Nephron (organoid): ENCODE measurements around the gene ORAI1.
"Not testable (repeated sequence)": the region's sequence is repeated elsewhere in the genome, so short reads cannot be mapped to it uniquely, and the experiment has no call there.

Experiments
- H3K27ac Mint-ChIP-seq, 3 experiments: 2 replicates each; pipeline ENCODE4 v1.8.0; 2020; ENCODE audit warnings: mixed read lengths in 3 of 3, mild to moderate bottlenecking in 2 of 3, moderate library complexity in 1 of 3
- H3K27me3 Mint-ChIP-seq: 2 replicates; pipeline ENCODE4 v1.8.0; 2021; ENCODE audit warnings: low read depth, mild to moderate bottlenecking, moderate library complexity, mixed read lengths
- H3K36me3 Mint-ChIP-seq: 2 replicates; pipeline ENCODE4 v1.8.0; 2020; ENCODE audit warnings: low read depth, mixed read lengths
- H3K4me1 Mint-ChIP-seq: 2 replicates; pipeline ENCODE4 v1.8.0; 2020; ENCODE audit warnings: mixed read lengths
- H3K4me3 Mint-ChIP-seq, 3 experiments: 2 replicates each; pipeline ENCODE4 v1.8.0; 2020; ENCODE audit warnings: mild to moderate bottlenecking in 3 of 3, mixed read lengths in 3 of 3, moderate library complexity in 2 of 3
- H3K9me3 Mint-ChIP-seq: 2 replicates; pipeline ENCODE4 v1.8.0; 2020; ENCODE audit warnings: mixed read lengths
- TF ChIP-seq, protein P1 (sequence below), 3 experiments: fragments of 200-600 bp; sonication (generic); IDR thresholded peaks; one replicate each; pipeline ENCODE4 v1.5.0; 2021; ENCODE audit warnings: antibody characterized with exemption in 3 of 3; ENCODE audit not compliant: unreplicated experiment in 3 of 3

Gene ORAI1

DNA sequence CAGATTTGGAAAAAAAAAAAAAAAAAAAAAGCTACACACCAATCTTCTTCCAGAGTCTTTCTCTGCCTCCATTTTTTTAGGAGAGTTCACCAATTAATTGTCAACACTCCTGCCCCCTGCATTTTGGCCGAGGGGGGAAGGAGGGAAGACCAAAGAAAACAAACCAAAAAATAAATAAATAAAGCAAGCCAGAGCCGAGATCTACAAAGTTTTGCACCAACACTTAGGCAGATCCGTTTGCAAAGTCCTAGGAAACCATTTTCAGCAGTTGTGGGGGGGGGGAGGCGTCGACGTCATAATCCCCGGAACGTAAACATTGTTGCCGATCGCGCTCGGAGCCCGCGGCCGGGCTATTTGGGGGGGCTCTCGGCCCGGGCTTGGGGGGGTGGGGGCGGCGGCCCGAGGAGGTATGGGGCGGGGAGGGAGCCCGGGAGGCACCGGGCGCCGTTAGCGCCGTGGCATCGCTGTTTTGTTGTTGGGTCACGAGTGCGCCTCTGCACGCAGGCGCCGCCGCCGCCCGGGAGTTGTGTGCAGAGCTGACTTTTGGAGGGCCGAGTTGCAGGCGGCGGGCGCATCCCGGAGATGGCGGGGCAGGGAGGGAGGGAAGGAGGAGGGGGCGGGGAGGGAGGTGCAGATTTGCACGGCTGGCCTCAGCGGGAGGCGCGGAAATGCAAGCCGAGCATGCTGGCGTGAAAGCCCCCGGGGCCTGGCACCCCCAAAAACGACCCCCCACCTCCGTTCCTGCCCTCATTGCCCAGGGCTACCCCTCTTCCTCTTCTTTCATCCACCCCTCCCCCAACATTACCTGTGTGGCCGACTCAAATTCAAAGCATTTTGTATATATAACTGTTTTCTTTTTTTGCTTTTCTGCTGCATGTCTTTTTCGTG lies 46.1 kb upstream of the ORAI1 start:
- TF ChIP-seq, protein P1, sequence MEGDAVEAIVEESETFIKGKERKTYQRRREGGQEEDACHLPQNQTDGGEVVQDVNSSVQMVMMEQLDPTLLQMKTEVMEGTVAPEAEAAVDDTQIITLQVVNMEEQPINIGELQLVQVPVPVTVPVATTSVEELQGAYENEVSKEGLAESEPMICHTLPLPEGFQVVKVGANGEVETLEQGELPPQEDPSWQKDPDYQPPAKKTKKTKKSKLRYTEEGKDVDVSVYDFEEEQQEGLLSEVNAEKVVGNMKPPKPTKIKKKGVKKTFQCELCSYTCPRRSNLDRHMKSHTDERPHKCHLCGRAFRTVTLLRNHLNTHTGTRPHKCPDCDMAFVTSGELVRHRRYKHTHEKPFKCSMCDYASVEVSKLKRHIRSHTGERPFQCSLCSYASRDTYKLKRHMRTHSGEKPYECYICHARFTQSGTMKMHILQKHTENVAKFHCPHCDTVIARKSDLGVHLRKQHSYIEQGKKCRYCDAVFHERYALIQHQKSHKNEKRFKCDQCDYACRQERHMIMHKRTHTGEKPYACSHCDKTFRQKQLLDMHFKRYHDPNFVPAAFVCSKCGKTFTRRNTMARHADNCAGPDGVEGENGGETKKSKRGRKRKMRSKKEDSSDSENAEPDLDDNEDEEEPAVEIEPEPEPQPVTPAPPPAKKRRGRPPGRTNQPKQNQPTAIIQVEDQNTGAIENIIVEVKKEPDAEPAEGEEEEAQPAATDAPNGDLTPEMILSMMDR (IDR thresholded peaks at IDR 0.05; ENCODE audit: unreplicated experiment in 3 of 3), result no peak
- Mint-ChIP-seq H3K27me3 (peaks cover 3% of the 10 kb centered on the region), H3K4me3 (peak overlapping the region; percentile 95 to 98 (median 97)), H3K9me3 (no peaks in the 10 kb centered on the region), H3K27ac (peak overlapping the region; percentile 87 to 98 (median 95)), H3K36me3 (peaks cover 3% of the 10 kb centered on the region), H3K4me1 (peaks cover 55% of the 10 kb centered on the region)

- no peaks in the 10 kb centered on the region for H3K36me3 Mint-ChIP-seq
- TF ChIP-seq, protein P1 (IDR thresholded peaks at IDR 0.05; ENCODE audit: unreplicated experiment in 3 of 3), result no peak
- peak within 1 kb of the TSS; percentile 95 to 98 (median 97) for H3K4me3 Mint-ChIP-seq
- H3K27ac Mint-ChIP-seq, result peak within 1 kb of the TSS; percentile 87 to 98 (median 95)
- no peaks in the 10 kb centered on the region for H3K9me3 Mint-ChIP-seq
- peaks cover 3% of the 10 kb centered on the region for H3K27me3 Mint-ChIP-seq
- peaks cover 46% of the 10 kb centered on the region for H3K4me1 Mint-ChIP-seq
These were observed 45.2 kb upstream of the ORAI1 start, which contains the start of gene KDM2B for GRCh38 chr12:121580959-121581685. TSS of gene KDM2B (minus strand) at chr12:121581023. CDS start at chr12:121580911, 112 bp downstream.

DNA sequence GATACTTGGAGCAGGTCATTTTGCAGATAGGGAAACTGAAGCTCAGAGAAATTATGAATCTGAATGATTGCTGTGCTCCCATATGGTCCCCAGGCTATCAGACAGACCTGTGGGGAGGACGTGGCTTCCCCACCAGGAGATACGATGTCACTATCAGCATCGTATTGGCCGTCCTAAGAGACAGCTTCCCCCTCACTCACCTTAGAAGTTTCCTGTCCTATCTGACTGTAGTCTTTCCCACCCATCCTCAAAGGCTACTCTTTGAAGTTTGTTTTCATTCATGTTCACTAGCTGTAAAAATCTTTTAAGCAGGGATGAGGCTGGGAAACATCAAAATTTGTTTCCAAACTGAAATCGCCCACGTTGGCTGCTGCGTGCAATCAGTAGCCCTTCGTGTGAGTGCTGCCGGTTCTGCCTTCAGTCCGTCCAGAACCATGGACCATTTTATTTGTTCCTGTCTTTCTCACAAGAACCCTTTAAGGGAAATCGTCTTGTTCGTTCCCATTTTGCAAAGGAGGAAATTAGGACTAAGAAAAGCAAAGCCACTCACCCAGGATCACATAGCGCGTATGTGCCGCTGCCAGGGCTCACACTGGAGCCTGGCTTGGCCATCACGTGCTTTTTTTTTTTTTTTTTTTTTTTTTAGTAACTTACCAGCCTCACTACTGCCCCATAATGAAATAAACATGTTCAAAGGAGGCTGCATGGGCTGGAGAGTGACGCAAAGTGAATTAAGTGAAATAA lies 44.5 kb upstream of the ORAI1 start:
- H3K9me3 Mint-ChIP-seq, result no peaks in the 10 kb centered on the region
- peak overlapping the region; percentile 87 to 98 (median 95) for H3K27ac Mint-ChIP-seq
- peak overlapping the region; percentile 95 to 98 (median 97) for H3K4me3 Mint-ChIP-seq
- H3K27me3 Mint-ChIP-seq, result peaks cover 3% of the 10 kb centered on the region
- no peaks in the 10 kb centered on the region for H3K36me3 Mint-ChIP-seq
- TF ChIP-seq, protein P1 (IDR thresholded peaks at IDR 0.05; ENCODE audit: unreplicated experiment in 3 of 3), result no peak
- peaks cover 39% of the 10 kb centered on the region for H3K4me1 Mint-ChIP-seq

DNA sequence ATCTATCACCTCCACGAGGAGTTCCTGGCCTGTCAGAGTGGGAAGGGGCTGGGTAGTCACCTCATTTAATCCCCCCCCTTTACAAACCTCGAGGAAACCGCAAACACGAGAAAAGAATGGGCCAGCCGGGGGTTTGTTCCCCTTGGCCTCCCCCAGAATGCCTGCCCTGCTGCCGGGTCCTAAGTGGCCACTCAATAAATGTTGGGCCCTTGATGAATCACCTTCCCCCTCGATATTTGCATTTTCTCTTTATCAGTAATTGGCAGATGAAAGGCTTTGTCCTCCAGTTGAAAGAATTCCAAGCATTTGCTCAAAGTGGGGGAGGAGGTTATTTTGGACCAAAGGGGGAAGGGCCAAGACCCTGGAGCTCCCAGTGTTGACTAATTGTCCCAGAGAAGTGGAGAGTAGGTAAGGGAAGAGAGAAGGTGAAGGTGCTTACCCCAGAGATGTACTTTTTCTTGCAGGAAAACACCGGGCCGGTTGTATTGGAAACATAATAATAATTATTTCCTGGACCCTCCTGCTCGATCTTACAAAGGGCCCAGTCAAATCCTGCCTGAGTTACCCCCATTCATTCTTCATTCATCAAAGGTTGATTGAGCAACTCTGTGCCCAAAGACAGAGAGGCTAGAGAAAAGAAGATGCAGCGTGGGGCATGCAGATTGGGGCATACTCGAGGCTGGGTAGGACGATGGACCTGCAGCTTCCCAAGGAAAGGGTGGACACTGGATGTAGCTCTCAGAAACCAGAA lies 43.6 kb upstream of the ORAI1 start:
- H3K9me3 Mint-ChIP-seq, result no peaks in the 10 kb centered on the region
- peak overlapping the region; percentile 16 to 98 (median 95) for H3K4me3 Mint-ChIP-seq
- peaks cover 3% of the 10 kb centered on the region for H3K27me3 Mint-ChIP-seq
- H3K4me1 Mint-ChIP-seq, result peaks cover 30% of the 10 kb centered on the region
- H3K36me3 Mint-ChIP-seq, result no peaks in the 10 kb centered on the region
- H3K27ac Mint-ChIP-seq, result peak overlapping the region in 1 of 3 experiments; percentile 57
- TF ChIP-seq, protein P1 (IDR thresholded peaks at IDR 0.05; ENCODE audit: unreplicated experiment in 3 of 3), result no peak

DNA sequence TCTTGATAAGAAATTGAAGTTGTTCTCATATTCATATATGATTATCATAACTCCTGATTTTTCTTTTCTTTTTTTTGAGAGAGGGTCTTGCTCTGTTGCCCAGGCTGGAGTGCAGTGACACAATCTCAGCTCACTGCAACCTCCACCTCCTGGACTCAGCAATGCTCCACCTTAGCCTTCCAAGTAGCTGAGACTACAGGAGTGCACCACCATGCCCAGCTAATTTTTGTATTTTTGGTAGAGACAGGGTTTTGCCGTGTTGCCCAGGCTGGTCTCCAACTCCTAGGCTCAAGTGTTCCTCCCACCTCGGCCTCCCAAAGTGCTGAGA lies 43.0 kb upstream of the ORAI1 start:
- H3K9me3 Mint-ChIP-seq, H3K36me3 Mint-ChIP-seq, H3K4me3 Mint-ChIP-seq, H3K27me3 Mint-ChIP-seq: not testable (repeated sequence)
- H3K4me1 Mint-ChIP-seq, result peaks cover 30% of the 10 kb centered on the region
- peak overlapping the region in 1 of 3 experiments; percentile 6 for H3K27ac Mint-ChIP-seq

DNA sequence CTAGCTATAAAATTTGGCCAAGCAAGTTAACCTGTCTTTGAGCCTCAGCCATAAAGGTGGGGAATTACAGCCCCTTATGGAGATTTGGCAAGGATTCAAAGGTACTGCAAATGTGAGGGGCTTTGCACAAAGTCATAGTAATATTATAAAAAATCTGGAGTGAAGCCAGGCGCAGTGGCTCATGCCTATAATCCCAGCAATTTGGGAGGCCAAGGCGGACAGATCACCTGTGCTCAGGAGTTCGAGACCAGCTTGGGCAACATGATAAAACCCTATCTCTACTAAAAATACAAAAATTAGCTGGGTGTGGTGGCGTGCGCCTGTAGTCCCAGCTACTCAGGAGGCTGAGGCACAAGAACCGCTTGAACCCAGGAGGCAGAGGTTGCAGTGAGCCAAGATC lies 41.4 kb upstream of the ORAI1 start:
- H3K27ac Mint-ChIP-seq, H3K4me3 Mint-ChIP-seq, H3K9me3 Mint-ChIP-seq, H3K27me3 Mint-ChIP-seq, H3K36me3 Mint-ChIP-seq: not testable (repeated sequence)
- H3K4me1 Mint-ChIP-seq, result peaks cover 28% of the 10 kb centered on the region
